ENCODE data around the gene GALNTL6.

Gene GALNTL6

GRCh38 chr4:171812665-171813525, at the start of gene GALNTL6:
Gene GALNTL6, plus strand, starts transcription at chr4:171813404.
- DNase-seq: no peak

- DNase-seq: no peak
Observed at GRCh38 chr4:171765514-171765913, 47.7 kb upstream of the GALNTL6 start.

DNA sequence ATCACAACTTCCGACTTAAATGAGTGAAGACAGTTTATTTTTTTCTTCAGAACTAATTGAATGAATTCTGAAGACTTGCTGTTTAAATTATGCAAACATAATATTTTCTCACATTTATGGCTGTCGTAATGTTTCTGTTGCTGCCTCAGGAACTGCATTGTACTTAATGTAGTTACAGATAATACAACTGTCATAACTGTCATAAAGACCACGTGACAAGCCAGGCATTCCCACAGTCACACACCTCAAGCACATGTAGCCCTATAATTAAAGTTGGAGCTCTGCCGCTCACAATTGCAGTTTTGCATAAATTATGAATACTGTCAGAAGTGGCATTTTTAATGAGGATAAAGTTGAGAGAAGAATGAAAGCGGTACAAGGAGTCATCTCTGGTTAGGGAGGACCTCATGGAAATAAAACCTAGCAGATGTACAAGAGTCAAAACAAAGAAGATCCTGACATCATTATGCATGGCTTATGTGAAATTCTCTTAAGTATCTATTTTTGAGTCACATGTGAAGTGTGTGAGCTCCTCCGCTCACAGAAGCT, 38.5 kb upstream of the GALNTL6 start:
- DNase-seq: no peak

DNA sequence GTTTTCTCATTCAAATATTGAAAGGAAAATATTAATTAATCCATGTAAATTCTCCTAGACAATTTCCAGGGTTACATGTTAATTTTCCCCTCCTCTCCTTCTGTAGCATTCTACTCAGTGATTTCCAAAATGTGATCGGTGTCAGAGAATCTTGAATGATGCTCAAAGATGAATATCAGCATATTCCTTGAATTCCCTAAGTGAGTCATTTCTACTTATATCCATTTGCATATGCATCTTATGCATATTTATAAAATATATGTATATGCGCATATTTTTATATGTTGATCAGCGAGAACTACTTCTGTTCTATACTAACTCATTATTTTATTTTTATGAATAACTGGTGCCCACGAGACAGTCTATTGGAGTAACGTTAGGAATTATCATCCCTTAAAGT, 33.9 kb upstream of the GALNTL6 start:
- no peak for DNase-seq

- no peak for DNase-seq
Observed at GRCh38 chr4:171785388-171785787, 27.8 kb upstream of the GALNTL6 start.

GRCh38 chr4:171793723-171794122, 19.5 kb upstream of the GALNTL6 start:
- no peak for DNase-seq

GRCh38 chr4:171794528-171794927, 18.7 kb upstream of the GALNTL6 start:
- no peak for DNase-seq

DNA sequence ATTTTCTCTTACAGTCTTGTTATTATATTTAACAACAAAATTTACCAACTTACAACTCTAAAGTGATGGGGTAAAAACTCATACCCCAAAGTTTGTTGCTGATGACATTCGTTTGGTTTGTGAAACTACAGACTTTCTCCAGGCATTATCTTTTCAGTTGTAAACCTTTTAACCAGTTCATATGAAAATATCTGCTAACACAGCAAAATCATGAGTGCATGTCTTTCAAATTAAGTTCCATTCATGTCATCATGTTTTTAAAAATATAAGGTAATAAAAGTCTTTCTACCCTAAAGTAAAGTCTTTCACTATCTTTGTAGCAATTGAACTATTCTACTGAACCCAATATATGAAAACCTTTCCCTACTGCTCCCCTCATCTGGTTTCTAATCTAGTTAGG, 3.4 kb upstream of the GALNTL6 start:
- DNase-seq: no peak

- peak; percentile 2 for DNase-seq
Observed at GRCh38 chr4:171812333-171812664, 905 bp upstream of the GALNTL6 start.

DNA sequence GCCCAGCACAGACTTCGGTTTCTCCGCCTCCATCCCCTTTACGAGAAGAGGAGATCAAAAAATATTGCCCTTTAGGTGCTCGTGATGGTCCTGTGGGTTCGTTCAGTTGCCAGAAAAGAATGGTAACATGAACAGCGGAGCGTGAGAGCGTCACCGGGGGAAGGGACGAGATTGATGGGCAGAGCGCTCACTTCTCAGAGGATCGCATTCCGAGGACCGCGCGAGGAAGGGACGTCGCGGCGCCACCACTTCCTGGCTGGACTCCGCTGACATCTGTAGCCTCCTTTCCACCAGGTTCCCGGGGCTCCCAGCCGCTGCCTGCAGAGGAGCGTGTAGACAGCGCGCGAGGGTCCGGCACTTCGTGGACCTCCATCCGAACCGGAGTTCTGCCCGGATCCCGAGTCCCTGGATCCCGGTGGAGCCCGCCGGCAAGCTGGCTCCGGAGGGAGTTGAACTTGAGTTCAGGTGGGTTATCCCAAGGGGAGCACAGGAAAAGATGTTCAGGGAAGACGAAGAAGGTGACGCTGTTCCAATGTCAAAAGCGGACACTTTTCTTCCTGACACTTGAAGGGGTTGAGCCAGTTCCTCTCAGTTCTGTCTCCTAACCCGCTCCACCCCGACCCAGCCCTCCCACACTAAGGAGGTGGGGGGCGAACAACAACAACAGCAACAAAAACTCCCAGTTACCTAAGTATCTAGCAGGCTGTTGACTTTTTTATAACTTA, 484 bp downstream of the GALNTL6 start:
- DNase-seq: no peak

DNA sequence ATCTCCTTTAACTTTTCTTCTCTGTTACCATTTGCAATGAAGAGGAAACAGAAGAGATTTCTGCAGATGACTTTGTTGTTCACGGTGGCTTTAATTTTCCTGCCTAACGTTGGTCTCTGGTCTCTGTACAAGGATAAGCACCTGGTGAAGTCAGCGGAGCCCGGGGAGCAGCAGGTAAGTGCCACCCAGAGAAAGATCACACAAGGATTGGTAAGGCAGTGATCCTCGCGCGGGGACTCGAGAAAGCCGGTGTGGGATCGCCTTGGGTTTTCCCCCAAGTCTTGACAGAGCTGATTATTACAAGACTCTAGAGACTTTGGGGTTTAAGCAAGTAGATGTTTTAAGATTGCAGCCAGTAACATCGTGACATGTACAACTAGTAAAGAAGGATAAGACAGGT, 1.3 kb downstream of the GALNTL6 start:
- no peak for DNase-seq

DNA sequence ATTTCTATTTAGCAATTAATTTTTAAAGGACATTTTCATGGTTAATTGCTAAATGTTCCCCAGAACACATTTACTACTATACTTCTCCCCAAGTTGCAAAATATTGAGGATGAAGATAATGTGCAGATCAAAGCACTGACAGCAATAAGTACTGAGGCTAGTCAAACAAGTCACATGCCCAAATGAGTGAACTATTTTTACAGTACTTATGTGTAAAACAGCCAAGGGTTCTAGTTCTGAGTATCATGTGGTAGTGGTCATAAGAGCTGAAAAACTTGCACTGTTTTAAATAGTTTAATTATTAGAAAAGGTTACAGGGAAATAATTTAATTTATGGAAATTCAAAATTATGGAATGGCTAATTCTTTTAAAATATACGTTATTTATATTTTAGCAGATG, 3.8 kb downstream of the GALNTL6 start:
- no peak for DNase-seq

DNA sequence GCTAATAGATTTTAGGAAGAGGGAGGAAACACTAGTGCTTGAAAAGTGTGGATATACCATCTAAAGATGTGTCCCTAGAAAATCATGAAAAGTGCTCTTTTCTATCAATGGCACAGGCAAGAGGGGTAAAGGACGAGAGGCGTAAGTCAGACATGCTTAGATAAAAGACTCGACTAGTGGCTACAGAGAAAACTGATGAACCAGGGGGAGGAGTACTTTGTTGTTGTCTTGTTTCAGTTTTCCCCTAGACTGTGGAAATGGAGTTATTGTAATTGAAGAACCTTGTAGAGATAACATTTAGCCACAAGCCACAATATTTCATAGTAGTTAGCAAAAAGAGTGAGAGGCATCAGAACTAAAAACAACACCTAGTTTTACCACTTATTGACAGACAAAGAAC, 21.4 kb downstream of the GALNTL6 start:
- DNase-seq: no peak

GRCh38 chr4:171843456-171843855, 30.3 kb downstream of the GALNTL6 start:
- DNase-seq: no peak

DNA sequence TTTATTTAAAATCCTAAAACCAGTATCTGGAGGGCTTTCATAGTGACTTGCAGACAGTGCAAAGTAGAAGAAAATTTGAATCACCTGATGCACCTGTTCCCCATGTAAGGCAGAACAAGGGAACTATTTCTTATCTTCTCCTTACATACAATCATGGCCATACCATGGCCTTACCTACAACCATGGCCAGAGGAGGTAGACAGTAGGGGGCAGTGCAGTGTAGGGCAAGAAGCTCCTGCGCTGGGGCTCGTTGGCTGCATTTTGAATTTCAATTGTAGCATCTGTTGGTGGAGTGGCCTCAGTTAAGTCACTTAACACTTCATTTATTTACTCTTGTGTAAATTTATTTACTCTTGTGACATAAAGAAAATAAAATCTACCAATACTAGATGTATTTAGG, 33.0 kb downstream of the GALNTL6 start:
- DNase-seq: peak; percentile 22

DNA sequence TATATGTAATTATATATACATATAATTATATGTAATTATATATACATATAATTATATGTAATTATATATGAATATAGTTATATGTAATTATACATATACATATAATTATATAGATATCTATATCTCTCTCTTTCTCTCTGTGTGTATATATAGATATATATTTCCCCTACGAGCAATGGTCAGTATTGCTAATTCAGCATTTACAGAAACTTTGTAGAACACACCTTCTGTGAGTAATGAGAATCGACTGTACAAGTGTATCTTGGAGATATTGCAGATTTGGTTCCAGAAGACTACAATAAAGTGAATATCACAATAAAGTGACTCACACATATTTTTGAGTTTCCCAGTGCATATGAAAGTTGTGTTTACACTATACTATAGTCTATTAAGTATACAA, 33.7 kb downstream of the GALNTL6 start:
- no peak for DNase-seq

DNA sequence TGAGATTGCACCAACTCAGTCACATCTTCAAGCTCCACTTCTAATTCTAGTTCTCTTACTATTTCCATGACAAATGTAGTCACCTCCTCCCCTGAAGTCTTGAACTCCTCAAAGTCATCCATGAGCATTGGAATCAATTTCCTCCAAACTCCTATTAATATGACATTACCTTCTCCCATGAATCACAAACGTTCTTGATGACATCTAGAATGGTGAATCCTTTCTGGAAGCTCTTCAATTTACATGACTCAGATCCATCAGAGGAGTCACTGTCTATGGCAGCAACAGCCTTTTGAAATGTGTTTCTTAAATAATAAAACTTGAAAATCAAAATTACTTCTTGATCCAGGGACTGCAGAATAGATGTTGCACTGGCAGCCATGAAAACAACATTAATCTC, 34.5 kb downstream of the GALNTL6 start:
- DNase-seq: no peak

- DNase-seq: no peak
Observed at GRCh38 chr4:171849686-171850222, 36.5 kb downstream of the GALNTL6 start.

- DNase-seq: no peak
Observed at GRCh38 chr4:171851295-171851694, 38.1 kb downstream of the GALNTL6 start.

DNA sequence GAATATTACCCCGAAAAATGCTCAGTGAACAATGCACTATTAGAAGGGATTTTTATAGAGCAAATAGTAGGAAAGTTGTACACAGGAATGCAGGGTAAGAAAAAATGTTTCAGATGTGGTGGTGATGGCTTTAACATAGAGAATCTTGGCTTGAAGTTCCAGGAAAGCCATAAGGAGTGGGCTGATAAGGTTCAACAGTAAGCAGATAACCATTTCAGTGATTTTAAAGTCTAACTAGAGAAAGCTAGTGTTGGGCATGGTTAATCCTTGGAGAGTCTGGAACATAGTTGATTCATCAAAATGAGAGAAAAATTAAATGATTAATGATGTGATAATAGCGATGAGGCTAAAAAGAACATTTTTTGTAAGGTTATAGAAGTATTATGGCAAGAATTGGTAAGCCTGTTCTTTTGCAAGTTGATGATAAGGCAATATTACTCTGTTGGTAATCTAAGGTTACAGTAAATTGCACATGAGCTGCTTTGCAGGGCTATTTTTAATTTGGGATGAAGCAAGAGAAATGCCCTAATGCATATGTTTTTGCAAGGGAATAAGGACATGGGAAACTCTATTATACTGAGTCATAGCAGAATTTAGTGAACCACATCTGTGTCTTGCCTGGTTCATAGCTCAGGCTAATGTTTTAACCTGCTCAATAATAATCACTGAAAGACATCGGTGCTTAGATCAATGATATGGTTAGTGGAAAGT, 44.3 kb downstream of the GALNTL6 start:
- DNase-seq: no peak

GRCh38 chr4:171875291-171875690, 62.1 kb downstream of the GALNTL6 start:
- no peak for DNase-seq

GRCh38 chr4:171876636-171877035, 63.4 kb downstream of the GALNTL6 start:
- DNase-seq: no peak

- no peak for DNase-seq
Observed at GRCh38 chr4:171880136-171880535, 66.9 kb downstream of the GALNTL6 start.
